Anterior cingulate cortex (tissue), 58 donors: Measurements from ENCODE around the gene NRIP1.

Source experiments
- DNase-seq, 58 donors: peaks; one replicate each; lab custom pipeline; 2025; lab: John Stamatoyannopoulos, UW

NRIP1 gene

GRCh38 chr21:15011967-15012366 lies 52.8 kb downstream of the NRIP1 start:
- DNase-seq, result no peak

GRCh38 chr21:15010645-15011044 lies 54.2 kb downstream of the NRIP1 start:
- no peak for DNase-seq

GRCh38 chr21:15009837-15010363 lies 54.9 kb downstream of the NRIP1 start:
- DNase-seq, result no peak

GRCh38 chr21:15007716-15008296 lies 57.0 kb downstream of the NRIP1 start:
- no peak for DNase-seq

GRCh38 chr21:15006594-15007230 lies 58.1 kb downstream of the NRIP1 start:
- DNase-seq, result no peak

GRCh38 chr21:15005391-15005790 lies 59.4 kb downstream of the NRIP1 start:
- DNase-seq, result peak in 1 of 58 donors; percentile 13

GRCh38 chr21:15004721-15005370 lies 60.0 kb downstream of the NRIP1 start:
- DNase-seq, result no peak

- peak in 1 of 58 donors; percentile 4 for DNase-seq
Measured at GRCh38 chr21:15003463-15004135, 61.2 kb downstream of the NRIP1 start.

GRCh38 chr21:15001857-15002606 lies 62.8 kb downstream of the NRIP1 start:
- DNase-seq, result no peak

GRCh38 chr21:15001113-15001512 lies 63.7 kb downstream of the NRIP1 start:
- no peak for DNase-seq

GRCh38 chr21:15000081-15000480 lies 64.7 kb downstream of the NRIP1 start:
- DNase-seq, result no peak

GRCh38 chr21:14998784-14999183 lies 66.0 kb downstream of the NRIP1 start:
- no peak for DNase-seq

GRCh38 chr21:14998336-14998735 lies 66.5 kb downstream of the NRIP1 start:
- DNase-seq, result no peak

- no peak for DNase-seq
Measured at GRCh38 chr21:14995695-14996490, 68.9 kb downstream of the NRIP1 start.

GRCh38 chr21:14995226-14995625 lies 69.6 kb downstream of the NRIP1 start:
- DNase-seq, result no peak

GRCh38 chr21:14993115-14993514 lies 71.7 kb downstream of the NRIP1 start:
- DNase-seq, result no peak

GRCh38 chr21:14991957-14992356 lies 72.8 kb downstream of the NRIP1 start:
- no peak for DNase-seq

- DNase-seq, result peak in 2 of 58 donors; percentile 3 to 15
Measured at GRCh38 chr21:14989359-14989758, 75.4 kb downstream of the NRIP1 start.

GRCh38 chr21:14988760-14989159 lies 76.0 kb downstream of the NRIP1 start:
- DNase-seq, result no peak
